GM23338 (cell line): ENCODE results near the gene CPNE4. TPM values are rescaled to one million over a fixed set of nuclear protein-coding genes. Genes with fewer than 3 reads are reported as not detected.

ENCODE experiments used
- ATAC-seq: fragments of 200-7000 bp; cut with Tn5 transposase; 3 replicates; pipeline ENCODE4 v1.9.1; 2020
- DNase-seq: peaks from one replicate; pipeline ENCODE4 v3.0.0-alpha.2; 2015; ENCODE audit warnings: low spot score
- H2AFZ ChIP-seq: fragments of 200-600 bp; sonication (generic); 2 replicates; pipeline ENCODE4 v1.8.0; 2016; ENCODE audit warnings: antibody characterized with exemption, mild to moderate bottlenecking, moderate library complexity
- H3F3A ChIP-seq: fragments of 200-600 bp; sonication (generic); replicated peaks from 2 replicates; pipeline ENCODE4 v1.8.0; 2017; ENCODE audit warnings: antibody characterized with exemption, mixed run types, low read depth
- H3K27ac ChIP-seq: fragments of 200-600 bp; sonication (generic); 2 replicates; pipeline ENCODE4 v1.6.1; 2016; ENCODE audit warnings: low read depth
- H3K27me3 ChIP-seq: fragments of 200-600 bp; sonication (generic); 2 replicates; pipeline ENCODE4 v1.8.0; 2016; ENCODE audit warnings: mild to moderate bottlenecking, mixed run types, moderate library complexity; ENCODE audit not compliant: insufficient read depth
- H3K36me3 ChIP-seq: fragments of 200-600 bp; sonication (generic); 2 replicates; pipeline ENCODE4 v1.8.0; 2016; ENCODE audit warnings: mild to moderate bottlenecking; ENCODE audit not compliant: insufficient read depth
- H3K4me1 ChIP-seq: fragments of 200-600 bp; sonication (generic); 2 replicates; pipeline ENCODE4 v1.8.0; 2016; ENCODE audit warnings: mild to moderate bottlenecking, moderate library complexity; ENCODE audit not compliant: insufficient read depth
- H3K4me2 ChIP-seq: fragments of 200-600 bp; sonication (generic); 2 replicates; pipeline ENCODE4 v1.7.1; 2017; ENCODE audit warnings: mixed run types
- H3K4me3 ChIP-seq: fragments of 200-600 bp; sonication (generic); 2 replicates; pipeline ENCODE4 v1.6.1; 2016; ENCODE audit warnings: mixed run types
- H3K79me2 ChIP-seq: fragments of 200-600 bp; sonication (generic); replicated peaks from 2 replicates; pipeline ENCODE4 v1.8.0; 2017; ENCODE audit warnings: mild to moderate bottlenecking; ENCODE audit not compliant: insufficient read depth
- H3K9me2 ChIP-seq: fragments of 200-600 bp; sonication (generic); 2 replicates; pipeline ENCODE4 v1.8.0; 2017; ENCODE audit not compliant: insufficient read depth
- H4K20me1 ChIP-seq: fragments of 200-600 bp; sonication (generic); replicated peaks from 2 replicates; pipeline ENCODE4 v1.8.0; 2017; ENCODE audit warnings: mild to moderate bottlenecking; ENCODE audit not compliant: insufficient read depth
- H3K27ac Mint-ChIP-seq: 2 replicates; pipeline ENCODE4 v1.8.0; 2020; ENCODE audit warnings: inconsistent platforms, mild to moderate bottlenecking, moderate library complexity, mixed read lengths
- H3K27me3 Mint-ChIP-seq: 3 replicates; pipeline ENCODE4 v1.8.0; 2022; ENCODE audit warnings: low read depth, mild to moderate bottlenecking, moderate library complexity, mixed read lengths, inconsistent platforms; ENCODE audit not compliant: insufficient read depth, poor library complexity
- H3K36me3 Mint-ChIP-seq: 3 replicates; pipeline ENCODE4 v1.8.0; 2021; ENCODE audit warnings: low read depth, mild to moderate bottlenecking, inconsistent platforms, moderate library complexity, mixed read lengths
- H3K4me1 Mint-ChIP-seq: 3 replicates; pipeline ENCODE4 v1.8.0; 2020; ENCODE audit warnings: mild to moderate bottlenecking, inconsistent platforms, mixed read lengths
- H3K4me3 Mint-ChIP-seq: 3 replicates; pipeline ENCODE4 v1.8.0; 2021; ENCODE audit warnings: moderate library complexity, mild to moderate bottlenecking, inconsistent platforms, mixed read lengths
- H3K9me3 Mint-ChIP-seq: 3 replicates; pipeline ENCODE4 v1.8.0; 2020; ENCODE audit warnings: moderate library complexity, mild to moderate bottlenecking, inconsistent platforms, mixed read lengths
- CREB1 ChIP-seq: fragments of 250-450 bp; sonication (Bioruptor Pico); IDR thresholded peaks from 2 replicates; pipeline ENCODE4 v1.5.0; 2020; ENCODE audit warnings: low read depth, mild to moderate bottlenecking, moderate library complexity
- EZH2 ChIP-seq: fragments of 200-600 bp; sonication (generic); IDR thresholded peaks from one replicate; pipeline ENCODE4 v1.8.0; 2017; ENCODE audit warnings: antibody characterized with exemption, mild to moderate bottlenecking, low read depth; ENCODE audit not compliant: unreplicated experiment
- EZH2phosphoT487 ChIP-seq: fragments of 200-600 bp; sonication (generic); IDR thresholded peaks from one replicate; pipeline ENCODE4 v1.8.1; 2018; ENCODE audit warnings: antibody characterized with exemption; ENCODE audit not compliant: unreplicated experiment
- JUNB ChIP-seq: IDR thresholded peaks from one replicate; pipeline ENCODE4 v1.6.1; 2016; ENCODE audit warnings: antibody characterized with exemption; ENCODE audit not compliant: unreplicated experiment
- POLR2AphosphoS5 ChIP-seq: IDR thresholded peaks from 2 replicates; pipeline ENCODE4 v1.6.1; 2016; ENCODE audit warnings: antibody characterized with exemption, low read depth
- REST ChIP-seq: IDR thresholded peaks from one replicate; pipeline ENCODE4 v1.6.1; 2018; ENCODE audit warnings: antibody characterized with exemption; ENCODE audit not compliant: unreplicated experiment
- STAT1 ChIP-seq: IDR thresholded peaks from one replicate; pipeline ENCODE4 v1.6.1; 2016; ENCODE audit warnings: antibody characterized with exemption; ENCODE audit not compliant: unreplicated experiment
- ZNF114 ChIP-seq: fragments of 250-450 bp; sonication (Bioruptor Pico); IDR thresholded peaks from 2 replicates; pipeline ENCODE4 v1.5.0; 2020; ENCODE audit warnings: mild to moderate bottlenecking, moderate library complexity
- ZNF331 ChIP-seq: fragments of 250-450 bp; sonication (Bioruptor Pico); IDR thresholded peaks from 2 replicates; pipeline ENCODE4 v1.5.0; 2020; ENCODE audit warnings: low read depth, mild to moderate bottlenecking, moderate library complexity
- ZNF462 ChIP-seq: fragments of 250-450 bp; sonication (Bioruptor Pico); IDR thresholded peaks from 2 replicates; pipeline ENCODE4 v1.5.0; 2020; ENCODE audit warnings: mild to moderate bottlenecking, moderate library complexity
- polyA plus RNA-seq: library from polyadenylated mRNA; unstranded; fragments of >200 nt; fragmentation: Nextera tagmentation; extraction: Ambion mirVana; gene quantifications from 2 replicates; pipeline ENCODE4 v1.2.1, GENCODE V29; 2016
- total RNA-seq: library from RNA; depleted of rRNA; stranded (reverse); fragments of >200 nt; shearing (Covaris generic); gene quantifications from 2 replicates; pipeline ENCODE4 v1.2.3, GENCODE V29; 2014
- TF ChIP-seq, protein P1 (sequence below): IDR thresholded peaks from 2 replicates; pipeline ENCODE4 v1.6.1; 2016; ENCODE audit warnings: antibody characterized with exemption

Gene CPNE4
- total and polyA plus RNA-seq, 2 experiments from 2014 or later, result 2.0 to 6.5 TPM

DNA sequence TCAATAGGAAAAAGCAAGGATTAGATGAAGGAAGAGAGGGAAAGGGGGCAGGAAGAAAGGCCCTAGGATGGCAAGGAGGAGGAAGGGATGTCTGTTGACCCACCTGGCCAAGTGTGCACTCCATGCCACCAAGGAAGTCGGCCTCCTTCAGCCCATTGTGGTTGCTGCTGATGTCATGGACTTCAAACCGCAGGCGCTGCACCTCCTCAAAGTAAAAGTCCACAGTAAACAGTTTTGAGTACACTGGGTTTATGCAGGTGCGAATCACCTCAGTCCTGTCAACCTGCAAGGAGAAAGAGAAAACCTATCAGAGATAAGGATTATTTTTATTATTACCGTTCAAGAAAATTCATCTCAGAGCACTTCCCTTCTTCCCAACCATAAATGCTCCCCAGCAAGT, 311.5 kb downstream of the CPNE4 start:
- H2AFZ ChIP-seq, result no peak overlapping the region
- peaks cover 2% of the 10 kb centered on the region; the same call in 2 of the 3 replicates for H3K4me1 Mint-ChIP-seq
- peaks cover 4% of the 10 kb centered on the region for H3K4me1 ChIP-seq
- no peak overlapping the region for H3K27ac ChIP-seq
- no peaks in the 10 kb centered on the region for H3K36me3 ChIP-seq
- no peaks in the 10 kb centered on the region for H4K20me1 ChIP-seq
- no peak overlapping the region for H3K27ac Mint-ChIP-seq
- no peak overlapping the region for H3K4me2 ChIP-seq
- ATAC-seq, result no peak
- no peaks in the 10 kb centered on the region for H3K79me2 ChIP-seq
- H3K27me3 Mint-ChIP-seq, result peaks cover 2% of the 10 kb centered on the region
- no peaks in the 10 kb centered on the region for H3K9me3 Mint-ChIP-seq
- TF ChIP-seq STAT1, result no peak
- no peak for TF ChIP-seq CREB1 (CRISPR knock-in tag)
- no peak for TF ChIP-seq POLR2AphosphoS5
- no peak for TF ChIP-seq ZNF114 (CRISPR knock-in tag)
- no peak for TF ChIP-seq JUNB
- TF ChIP-seq, protein P1, sequence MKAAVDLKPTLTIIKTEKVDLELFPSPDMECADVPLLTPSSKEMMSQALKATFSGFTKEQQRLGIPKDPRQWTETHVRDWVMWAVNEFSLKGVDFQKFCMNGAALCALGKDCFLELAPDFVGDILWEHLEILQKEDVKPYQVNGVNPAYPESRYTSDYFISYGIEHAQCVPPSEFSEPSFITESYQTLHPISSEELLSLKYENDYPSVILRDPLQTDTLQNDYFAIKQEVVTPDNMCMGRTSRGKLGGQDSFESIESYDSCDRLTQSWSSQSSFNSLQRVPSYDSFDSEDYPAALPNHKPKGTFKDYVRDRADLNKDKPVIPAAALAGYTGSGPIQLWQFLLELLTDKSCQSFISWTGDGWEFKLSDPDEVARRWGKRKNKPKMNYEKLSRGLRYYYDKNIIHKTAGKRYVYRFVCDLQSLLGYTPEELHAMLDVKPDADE, result no peak
- TF ChIP-seq REST, result no peak
- TF ChIP-seq ZNF331 (CRISPR knock-in tag), result no peak
- no peak for TF ChIP-seq ZNF462 (CRISPR knock-in tag)
- TF ChIP-seq EZH2, result no peak
- TF ChIP-seq EZH2phosphoT487, result no peak
- H3F3A ChIP-seq, result no peaks in the 10 kb centered on the region
- H3K4me3 ChIP-seq, result no peak overlapping the region
- H3K9me2 ChIP-seq, result no peaks in the 10 kb centered on the region
- no peak for DNase-seq
- H3K27me3 ChIP-seq, result no peaks in the 10 kb centered on the region
- no peak overlapping the region for H3K4me3 Mint-ChIP-seq
- H3K36me3 Mint-ChIP-seq, result no peaks in the 10 kb centered on the region
